Kasumi-1 (cell line): ENCODE measurements around the gene RNF34.

Source experiments
- DNase-seq, 2 experiments: peaks; one replicate each; lab custom pipeline; 2025; lab: John Stamatoyannopoulos, UW

Gene RNF34

DNA sequence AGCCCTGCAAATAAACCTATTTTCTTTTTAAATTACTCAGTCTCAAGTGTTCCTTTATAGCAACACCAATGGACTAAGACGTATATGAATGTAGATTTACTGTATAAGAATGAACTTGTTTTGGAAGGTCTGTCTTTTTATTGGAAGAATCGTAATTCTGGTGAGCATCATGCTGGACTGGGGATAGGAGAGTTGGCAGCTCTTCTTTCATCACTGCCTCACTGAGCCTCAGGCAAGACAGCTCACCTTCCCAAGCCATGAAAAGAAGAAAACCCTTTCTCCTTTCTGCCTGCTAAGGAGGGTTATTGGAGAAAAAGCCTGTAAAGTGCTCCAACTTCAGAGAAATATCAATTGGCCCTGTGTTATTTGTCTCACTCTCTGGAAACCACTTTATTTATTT lies 9.1 kb upstream of the RNF34 start:
- no peak for DNase-seq

DNA sequence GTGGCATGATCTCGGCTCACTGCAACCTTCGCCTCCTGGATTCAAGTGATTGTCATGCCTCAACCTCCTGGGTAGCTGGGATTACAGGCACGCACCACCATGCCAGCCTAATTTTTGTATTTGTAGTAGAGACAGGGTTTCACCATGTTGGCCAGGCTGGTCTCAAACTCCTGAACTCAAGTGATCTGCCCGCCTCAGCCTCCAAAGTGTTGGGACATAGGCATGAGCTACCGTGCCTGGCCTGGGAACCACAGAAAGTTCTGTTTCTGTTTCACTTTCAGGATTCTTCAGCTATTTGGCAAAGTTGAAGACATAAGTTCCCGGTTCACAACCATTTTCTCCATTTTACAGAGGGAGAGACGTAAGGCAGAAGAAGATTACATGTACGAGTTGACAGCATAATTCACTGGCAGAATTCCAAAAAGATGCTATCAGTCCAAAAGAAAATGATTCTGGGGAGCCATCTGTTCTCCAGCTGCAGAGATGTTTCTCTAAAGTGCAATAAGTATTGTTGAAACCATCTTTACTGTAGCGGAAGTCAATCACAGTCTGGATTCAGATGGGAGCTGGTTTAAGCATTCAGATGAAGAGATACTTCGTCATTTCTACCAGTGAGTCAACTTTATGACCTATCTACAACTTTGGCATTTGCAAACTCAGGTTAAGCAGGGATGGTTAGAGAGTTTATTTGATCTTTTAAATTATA lies 8.1 kb upstream of the RNF34 start:
- DNase-seq, result no peak

DNA sequence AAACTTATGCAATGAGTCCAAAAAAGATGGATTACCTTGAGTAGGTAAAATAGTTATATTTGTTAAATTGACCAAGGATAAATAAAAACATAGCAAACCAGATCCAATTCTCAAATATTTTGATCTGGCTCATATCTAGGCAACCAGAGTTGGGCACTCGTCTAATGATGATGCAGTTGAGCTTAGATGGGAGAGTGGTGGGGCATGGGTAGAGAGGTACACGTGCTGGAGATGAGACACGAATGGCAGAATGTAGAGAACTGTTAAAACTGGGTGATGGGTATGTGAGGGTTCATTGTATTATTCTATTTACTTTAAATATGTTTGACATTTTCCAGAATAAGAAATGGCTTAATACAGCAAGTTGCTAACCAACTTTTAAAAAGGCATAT lies 7.6 kb upstream of the RNF34 start:
- no peak for DNase-seq

DNA sequence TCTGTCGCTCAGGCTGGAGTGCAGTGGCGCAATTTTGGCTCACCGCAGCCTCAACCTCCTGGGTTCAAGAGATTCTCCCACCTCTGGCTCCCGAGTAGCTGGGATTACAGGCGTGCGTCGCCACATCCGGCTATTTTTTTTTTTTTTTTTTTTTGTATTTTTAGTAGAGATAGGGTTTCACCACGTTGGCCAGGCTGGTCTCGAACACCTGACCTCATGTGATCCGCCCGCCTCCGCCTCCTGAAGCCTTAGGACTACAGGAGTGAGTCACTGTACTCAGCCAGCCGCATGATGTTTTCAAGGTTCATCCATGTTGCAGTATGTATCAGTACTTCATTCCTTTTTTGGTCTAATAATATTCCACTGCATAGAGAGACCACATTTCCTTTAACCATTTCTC lies 2.4 kb upstream of the RNF34 start:
- DNase-seq, result no peak

DNA sequence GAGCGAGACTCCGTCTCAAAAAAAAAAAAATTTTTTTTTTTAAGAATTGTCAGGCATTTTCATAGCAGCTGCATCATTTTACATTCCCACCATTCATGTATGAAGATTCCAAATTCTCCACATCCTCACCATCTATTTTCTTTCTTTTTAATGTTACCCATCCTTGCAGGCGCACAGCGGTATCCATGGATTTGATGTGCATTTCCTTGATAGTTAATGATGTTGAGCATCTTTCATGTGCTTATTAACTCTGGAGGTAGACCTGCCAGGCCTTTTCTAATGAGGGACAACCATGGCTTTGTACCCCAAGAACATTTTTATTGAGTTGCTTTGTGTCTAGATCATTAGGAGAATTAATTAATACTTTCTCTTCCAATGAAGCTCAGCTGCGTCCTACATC lies 1.6 kb upstream of the RNF34 start:
- no peak for DNase-seq

DNA sequence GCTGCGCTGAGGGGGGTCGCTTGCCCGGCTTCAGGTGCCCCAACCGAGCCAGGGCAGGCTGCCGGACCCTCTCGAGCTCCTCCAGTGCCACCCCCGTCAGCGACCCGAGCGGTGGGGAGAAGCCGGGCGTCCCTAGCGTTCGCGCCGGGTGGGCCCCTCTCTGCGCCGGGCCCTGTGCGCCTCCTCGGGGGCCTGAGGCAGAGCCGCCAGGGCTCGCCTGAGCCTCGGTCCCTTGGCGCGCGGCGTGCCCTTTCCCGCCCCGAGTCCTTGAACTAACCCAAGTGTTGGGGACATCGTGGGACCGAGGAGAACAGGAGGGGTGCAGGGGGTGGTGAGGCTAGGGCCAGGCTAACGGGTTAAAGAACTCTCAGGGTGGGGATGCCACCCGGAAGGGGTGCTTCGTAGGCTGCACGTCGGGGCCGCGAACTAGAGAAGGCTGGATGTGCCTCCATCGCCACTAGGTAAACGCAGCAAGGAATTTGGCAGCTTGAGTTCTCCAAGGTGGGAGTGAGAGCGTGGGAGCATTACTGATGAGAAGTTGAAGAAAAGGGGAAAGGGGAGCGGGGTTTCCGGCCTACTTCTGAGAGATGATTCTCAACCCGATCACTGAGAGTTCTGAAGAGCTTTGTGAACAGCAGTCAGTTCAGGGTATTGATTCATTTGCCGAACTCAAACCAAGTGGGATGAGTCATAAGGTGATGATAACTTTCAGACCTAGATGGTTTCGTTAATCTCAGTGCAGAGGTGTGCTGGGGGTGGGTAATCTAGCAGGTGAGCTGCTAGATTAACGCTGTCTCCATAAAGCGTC lies 618 bp downstream of the RNF34 start:
- peak; percentile 33 to 61 for DNase-seq

DNA sequence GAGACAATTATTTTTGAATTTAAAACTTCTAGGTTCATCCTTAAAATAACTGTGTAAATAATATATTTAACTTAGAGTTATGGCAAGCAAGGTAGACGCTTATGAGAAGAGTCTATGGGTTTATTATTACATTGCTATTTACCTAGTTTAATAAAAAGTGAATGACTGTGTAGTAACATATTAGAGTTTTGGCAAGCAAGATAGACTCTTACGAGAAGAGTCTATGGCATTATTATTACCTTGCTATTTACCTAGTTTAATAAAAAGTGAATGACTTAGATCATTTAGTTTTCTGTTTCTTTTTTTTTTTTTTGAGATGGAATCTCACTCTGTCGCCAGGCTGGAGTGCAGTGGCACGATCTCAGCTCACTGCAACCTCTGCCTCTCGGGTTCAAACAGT lies 3.8 kb downstream of the RNF34 start:
- no peak for DNase-seq

DNA sequence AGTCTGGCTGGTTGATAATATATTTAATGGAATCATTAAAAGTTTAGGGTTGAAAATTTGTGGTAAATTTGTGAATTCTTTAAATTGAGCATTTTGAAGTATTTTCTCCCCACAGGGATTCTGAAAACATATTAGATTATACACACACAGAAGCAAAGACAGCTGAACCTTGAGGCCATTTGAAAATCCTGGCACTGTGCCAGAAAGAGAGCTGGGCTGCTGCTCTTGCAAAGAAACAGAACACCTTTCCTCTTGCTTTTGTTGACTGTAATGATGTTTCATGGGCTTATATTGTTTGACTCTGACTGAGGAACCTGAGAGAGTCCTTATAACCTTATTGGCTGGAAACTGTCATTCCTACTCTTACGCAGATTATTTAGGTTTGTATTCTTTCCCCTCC lies 4.8 kb downstream of the RNF34 start:
- no peak for DNase-seq

DNA sequence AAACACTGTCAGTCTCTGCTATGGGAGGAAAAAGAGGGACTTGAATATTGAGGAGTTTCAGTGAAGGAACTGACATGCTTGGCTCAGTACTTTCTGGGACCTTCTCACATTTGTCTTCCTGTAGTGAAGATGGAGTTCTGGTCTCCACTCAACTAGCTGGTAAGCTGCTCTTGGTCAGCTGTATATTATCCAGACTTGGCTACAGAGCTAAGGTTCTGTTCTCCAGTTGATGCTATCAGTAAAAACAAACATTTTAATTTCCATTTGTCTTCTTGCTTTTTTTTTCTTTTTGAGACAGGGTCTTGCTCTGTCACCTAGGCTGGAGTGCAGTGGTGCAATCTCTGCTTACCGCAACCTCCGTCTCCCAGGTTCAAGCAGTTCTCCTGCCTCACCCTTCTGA lies 5.3 kb downstream of the RNF34 start:
- no peak for DNase-seq

DNA sequence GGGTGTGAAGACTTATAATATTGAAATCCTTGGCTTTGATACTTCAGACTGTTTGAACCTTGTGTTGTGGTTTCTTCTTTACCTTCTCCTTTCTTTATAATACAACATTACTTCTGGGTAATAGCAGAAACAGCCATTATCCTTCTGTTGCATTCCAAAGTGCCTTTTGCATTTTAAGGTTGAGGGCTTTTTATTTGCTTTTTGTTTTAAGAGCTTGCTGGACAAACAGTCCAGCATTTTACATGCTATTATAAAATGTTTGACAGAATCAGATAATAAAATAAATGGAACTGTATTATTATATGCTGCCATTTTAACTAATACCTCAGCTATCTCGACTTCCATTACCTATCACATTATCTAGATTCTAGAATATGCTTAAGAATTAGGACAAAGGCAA lies 14.0 kb downstream of the RNF34 start:
- DNase-seq, result no peak

DNA sequence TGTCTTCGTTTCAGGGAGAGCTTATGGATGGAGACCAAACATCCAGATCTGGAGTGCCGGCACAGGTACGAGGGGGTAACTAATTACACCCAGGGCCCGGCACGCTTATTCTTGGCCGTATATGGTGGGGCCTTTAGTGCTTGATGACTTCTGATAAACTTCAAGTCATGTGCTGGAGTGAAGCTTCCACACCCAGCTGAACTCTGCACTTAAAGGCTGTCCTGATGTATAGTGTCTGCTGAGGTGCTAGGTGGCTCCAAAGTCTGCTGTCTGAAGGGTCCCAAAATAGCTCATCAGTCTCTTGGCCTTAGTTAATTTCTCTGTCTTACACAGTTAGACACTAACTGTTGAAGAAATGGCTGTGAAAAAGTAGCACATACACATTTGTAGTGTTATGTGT lies 17.9 kb downstream of the RNF34 start:
- no peak for DNase-seq

DNA sequence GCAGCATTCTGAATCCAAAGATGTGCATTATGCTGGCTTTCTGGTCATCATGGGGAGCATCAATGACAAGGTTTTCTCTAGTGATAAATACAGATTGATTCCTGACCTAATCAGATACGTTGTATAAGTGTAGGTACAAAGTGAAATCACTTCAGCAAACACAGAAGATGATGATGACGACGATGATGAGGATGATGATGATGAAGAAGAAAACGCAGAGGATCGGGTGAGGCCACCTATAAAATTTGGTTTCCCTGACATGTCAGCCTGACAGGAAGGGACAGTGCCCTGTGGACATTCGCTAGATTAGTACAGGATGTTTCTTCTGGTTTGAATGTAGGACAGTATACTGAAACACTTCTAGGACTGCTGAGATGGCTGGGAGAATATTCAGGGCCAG lies 20.2 kb downstream of the RNF34 start:
- DNase-seq, result no peak

DNA sequence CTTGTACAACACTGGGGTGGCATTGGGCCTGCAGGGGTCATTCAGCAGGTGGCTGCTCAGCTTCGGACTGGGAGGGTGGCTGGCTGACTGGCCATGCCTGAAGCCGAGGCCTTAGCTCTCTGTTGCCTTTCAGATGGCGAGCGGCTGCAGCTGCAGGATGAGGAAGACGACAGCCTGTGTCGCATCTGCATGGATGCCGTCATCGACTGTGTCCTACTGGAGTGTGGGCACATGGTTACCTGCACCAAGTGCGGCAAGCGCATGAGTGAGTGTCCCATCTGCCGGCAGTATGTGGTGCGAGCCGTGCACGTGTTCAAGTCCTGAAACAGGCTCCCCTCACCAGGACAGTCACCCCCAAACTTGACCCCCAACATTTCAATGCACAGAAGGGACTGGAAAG lies 23.3 kb downstream of the RNF34 start:
- DNase-seq, result no peak

DNA sequence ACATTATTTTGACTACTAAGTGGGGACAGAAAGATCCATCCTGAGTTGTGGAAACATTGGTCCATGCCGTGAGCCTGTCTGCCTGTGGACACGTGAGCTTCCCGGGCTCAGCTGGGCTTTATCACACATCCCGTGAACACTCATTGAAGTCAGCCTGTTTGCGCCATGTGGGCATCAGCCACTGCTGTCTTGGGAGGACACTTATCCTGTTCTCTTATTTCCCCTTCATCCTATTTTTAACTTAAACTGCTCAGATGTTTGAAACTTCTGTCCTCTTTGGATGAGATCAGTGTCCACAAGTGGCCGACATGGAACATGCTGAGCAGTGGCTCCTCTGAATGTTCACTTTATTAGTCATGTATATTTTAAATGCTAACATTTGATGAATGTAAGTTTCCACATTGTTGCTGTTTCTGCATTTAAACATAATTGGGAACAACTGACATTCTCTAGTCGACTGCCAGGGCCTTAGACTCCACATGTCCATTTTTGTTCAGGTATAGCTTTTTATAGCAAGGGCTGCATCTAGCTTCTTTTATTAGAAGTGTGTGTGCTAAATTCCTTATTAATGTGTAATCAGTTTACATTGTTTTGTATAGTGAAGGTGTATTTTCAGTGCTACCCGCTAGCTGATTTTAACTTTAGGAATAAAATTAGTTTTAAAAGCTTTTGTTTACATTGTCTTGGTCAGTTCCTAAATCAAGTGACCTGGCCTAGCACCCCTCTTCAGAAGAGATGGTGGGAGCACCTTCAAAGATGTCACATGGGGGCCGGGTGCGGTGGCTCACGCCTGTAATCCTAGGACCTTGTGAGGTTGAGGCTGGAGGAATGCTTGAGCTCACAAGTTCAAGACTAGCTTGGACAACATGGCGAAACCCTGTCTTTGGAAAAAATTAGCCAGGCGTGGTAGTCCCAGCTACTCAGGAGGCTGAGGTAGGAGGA lies 24.0 kb downstream of the RNF34 start:
- no peak for DNase-seq

DNA sequence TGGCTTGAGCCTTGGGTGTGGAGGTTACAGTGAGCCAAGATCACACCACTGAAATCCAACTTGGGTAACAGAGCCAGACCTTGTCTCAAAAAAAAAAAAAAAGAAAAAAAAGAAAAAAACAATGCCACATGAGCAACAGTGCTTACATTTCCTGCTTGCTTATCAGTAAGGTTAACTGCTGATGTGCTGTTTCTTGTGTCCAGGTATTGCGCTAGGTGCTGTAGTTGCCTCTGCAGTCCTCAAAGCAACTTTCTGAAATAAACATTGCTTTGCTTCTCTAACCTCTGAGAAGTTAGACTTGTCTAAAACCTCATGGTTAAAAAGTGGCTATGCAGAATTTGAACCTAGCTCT lies 24.7 kb downstream of the RNF34 start:
- DNase-seq, result no peak

DNA sequence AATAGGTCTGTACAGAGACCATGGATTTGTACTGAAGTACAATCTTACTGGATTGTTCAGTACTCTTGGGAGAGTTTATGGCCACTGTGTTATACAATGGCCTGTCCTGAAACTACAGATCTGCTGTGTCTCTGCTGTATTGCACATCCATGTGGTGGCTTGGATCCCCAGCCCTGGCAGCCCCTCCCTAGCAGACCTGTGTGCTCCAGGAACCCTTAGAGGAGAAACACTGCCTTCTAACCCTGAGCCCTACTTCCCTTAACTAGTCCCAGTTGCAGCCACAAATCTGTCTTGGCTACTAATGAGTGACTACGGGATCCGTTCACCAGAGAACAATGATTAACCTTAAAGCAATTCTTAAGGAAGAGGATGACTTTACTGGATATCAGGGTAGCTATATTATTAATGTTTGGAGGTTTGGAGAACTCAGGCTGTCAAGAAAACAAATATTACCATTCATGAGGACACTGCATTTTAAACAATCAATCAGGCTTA lies 27.7 kb downstream of the RNF34 start:
- peak; percentile 30 to 50 for DNase-seq

DNA sequence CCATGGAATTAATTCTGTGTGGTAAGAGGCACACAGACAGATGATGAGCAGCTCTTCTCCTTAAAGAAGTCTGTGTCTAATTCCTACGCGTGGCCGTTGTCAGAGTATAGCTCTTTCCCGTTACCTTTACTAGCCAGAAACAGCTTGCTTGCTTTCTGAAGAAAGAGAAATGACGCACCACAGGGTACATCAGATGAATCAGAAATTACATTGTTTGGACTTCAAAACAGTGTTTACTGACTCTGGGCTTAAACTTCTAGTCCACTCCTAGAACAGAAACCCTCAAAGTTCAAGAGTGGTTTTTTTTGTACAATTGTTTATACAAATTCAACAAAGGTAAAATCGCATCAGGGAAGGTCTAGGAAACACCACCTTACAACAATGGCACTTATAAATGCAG lies 29.0 kb downstream of the RNF34 start:
- no peak for DNase-seq

DNA sequence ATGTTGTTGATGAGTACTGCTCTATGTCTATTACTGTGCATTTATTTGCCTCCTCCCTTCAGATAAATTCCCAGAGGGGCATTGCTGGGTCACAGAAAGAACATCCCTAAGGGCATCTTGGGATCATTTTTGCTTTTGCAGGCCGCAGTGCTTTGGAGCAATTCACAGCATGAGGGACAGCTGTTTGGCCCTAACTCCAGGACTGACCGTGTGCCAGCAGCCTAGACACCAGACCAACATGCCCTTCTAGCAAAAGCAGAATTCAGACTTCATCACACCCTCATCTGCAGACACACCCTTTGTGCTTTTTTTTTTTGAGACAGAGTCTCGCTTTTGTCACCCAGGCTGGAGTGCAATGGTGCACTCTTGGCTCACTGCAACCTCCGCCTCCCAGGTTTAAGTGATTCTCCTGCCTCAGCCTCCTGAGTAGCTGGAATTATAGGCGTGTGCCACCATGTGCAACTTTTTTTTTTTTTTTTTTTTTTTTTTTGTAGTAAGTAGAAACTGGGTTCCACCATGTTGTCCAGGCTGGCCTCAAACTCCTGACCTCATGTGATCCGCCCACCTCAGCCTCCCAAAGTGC lies 31.0 kb downstream of the RNF34 start:
- DNase-seq, result no peak

DNA sequence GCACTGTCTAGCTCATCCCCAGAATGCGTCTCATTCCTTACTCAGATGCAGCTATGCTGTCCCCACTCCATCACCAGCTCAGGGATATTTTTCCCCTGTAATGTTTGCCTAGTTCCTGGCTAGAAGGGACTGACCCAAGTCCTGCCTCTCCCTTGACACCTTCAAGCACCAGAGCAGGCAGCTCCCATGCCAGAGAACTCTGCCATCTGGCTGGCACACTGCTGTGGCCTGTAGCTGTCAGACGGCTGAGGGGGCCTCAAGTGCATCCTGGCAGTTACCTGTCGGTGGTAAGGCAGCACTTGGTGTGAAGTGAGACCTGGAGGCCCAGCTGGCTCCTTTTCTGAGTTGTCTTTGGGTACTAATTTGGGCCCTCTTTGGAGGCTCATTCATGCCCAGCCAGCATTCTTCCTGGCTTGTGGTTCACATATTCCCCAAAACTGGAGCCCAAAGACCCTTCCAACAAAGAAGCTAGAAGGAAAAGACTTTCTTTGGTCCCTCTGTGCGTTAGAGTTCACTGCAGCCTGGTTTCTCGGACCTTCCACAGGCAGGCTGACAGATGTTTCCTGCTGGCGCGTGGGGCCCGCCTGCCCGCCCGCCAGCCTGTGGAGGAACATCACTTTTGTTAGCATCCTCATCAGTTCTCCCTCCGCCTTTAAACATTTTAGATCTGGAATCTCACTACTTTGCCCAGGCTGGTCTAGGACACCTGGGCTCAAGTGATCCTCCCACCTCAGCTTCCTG lies 33.0 kb downstream of the RNF34 start:
- DNase-seq, result peak; percentile 19 to 48

DNA sequence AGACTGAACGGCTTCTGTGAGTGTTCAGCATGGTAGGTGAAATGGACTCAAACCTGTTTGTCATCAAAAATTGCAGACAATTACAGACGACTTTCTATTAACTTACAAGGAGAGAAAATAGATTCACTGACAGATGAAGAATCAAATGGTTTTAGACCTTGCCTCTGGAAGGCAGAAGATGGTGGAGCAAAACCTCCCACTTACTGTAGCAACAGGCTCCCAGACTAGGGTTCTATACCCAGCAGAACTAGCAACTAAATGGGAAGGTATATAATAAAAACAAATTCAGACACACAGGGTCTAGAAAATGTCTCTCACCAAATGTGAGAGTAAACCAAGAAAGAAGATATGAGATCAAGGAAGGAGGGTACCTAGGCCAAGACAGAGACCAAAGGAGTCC lies 36.8 kb downstream of the RNF34 start:
- no peak for DNase-seq

DNA sequence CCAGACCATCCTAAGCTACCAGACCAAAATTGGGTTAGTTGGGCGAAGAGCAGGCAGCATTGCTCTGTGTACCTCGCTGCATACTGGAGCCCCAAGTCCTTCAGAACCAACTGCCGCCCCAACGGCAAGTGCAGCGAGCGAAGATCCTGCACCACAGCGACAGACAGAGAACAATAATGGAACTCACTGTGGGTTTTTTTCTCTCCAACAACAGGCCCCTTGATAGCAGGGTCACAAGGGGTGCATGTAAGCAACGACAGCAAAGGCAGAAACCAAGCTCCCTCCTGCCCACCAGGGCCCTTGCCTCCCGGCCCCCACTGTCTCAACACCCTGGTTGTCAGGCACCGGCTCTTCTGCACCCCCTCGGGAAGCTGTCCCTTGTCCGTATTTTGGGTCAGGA lies 39.0 kb downstream of the RNF34 start:
- DNase-seq, result no peak

DNA sequence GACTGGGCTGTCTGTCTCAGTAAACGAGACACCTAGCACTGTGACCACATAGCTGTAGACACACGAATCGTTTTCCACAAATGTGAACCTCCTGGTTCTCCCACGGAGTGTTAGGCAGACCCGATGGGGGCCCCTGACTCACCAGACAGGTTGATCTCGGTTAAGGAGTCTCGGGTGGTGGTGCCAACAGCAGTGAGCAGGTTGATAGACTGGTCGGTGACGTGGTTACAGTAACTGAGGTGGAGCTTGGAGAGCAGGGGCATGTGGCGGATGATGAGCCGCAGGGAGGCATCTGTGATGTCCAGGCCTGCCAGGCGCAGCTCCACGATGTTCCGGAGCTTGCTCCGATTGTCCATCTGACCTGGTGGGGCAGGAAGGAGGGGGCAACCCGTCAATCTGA lies 39.8 kb downstream of the RNF34 start:
- DNase-seq, result no peak
